Body of pancreas (tissue), 4 donors: Measurements from ENCODE around the gene LCK. TPM values are rescaled to one million over a fixed set of nuclear protein-coding genes. Genes with fewer than 3 reads are reported as not detected.

Experiments
- ATAC-seq: fragments of 150-250 bp; one replicate; pipeline ENCODE4 v1.9.1; 2016
- DNase-seq, 4 donors: peaks; one replicate each; pipeline ENCODE4 v3.0.0-alpha.2; 2019
- H3K27ac ChIP-seq, 4 donors: fragments of 200-600 bp; sonication (generic); 1 replicate in 3 of 4; 2 replicates in 1 of 4; pipeline versions ENCODE4 v1.5.1 to v1.6.1; 2016 to 2019; ENCODE audit warnings: mild to moderate bottlenecking in 1 of 4, mixed read lengths in 1 of 4, moderate library complexity in 1 of 4
- H3K27me3 ChIP-seq, 2 donors: fragments of 200-600 bp; sonication (generic); one replicate each; pipeline ENCODE4 v1.6.0; 2016; ENCODE audit warnings: mild to moderate bottlenecking in 1 of 2
- H3K36me3 ChIP-seq, 2 donors: fragments of 200-600 bp; sonication (generic); replicated peaks in 1 of 2; 2 replicates each; pipeline ENCODE4 v1.5.1; 2016; ENCODE audit warnings: low read depth in 2 of 2; ENCODE audit not compliant: insufficient read depth in 1 of 2
- H3K4me1 ChIP-seq: fragments of 200-600 bp; sonication (generic); one replicate; pipeline ENCODE4 v1.6.0; 2016
- H3K4me3 ChIP-seq, 2 donors: fragments of 200-600 bp; sonication (generic); 1 replicate in 1 of 2; 2 replicates in 1 of 2; pipeline ENCODE4 v1.5.1; 2016 to 2019
- H3K9me3 ChIP-seq, 3 donors: fragments of 200-600 bp; sonication (generic); 1 replicate in 2 of 3; 2 replicates in 1 of 3; pipeline ENCODE4 v1.5.1; 2016
- POLR2A ChIP-seq, 3 donors: fragments of 450-650 bp; IDR thresholded peaks; one replicate each; pipeline ENCODE4 v1.6.1; 2016; ENCODE audit warnings: antibody characterized with exemption in 3 of 3, mild to moderate bottlenecking in 2 of 3
- WGBS, 2 donors: methylation state at CpG; one replicate each; pipeline ENCODE4 v1.1.5; 2017; 5-methylcytosine and 5-hydroxymethylcytosine counted together
- intact Hi-C: fragments of 100-400 bp; cut with DNase I; formaldehyde crosslinking; loops from one replicate; pipeline ENCODE4 v1.15.1; 2023
- total RNA-seq, 2 donors: library from RNA; depleted of rRNA; stranded (reverse); fragments of >200 nt; gene quantifications; one replicate each; pipeline ENCODE4 v1.1.0, GENCODE V29; 2016
- TF ChIP-seq, protein P1 (sequence below), 7 experiments: fragments of 450-650 bp in 4 of 7; fragments of 200-600 bp in 3 of 7; sonication (generic) in 3 of 7; IDR thresholded peaks; one replicate each; pipeline ENCODE4 v1.5.1; 2016 to 2019; ENCODE audit warnings: antibody characterized with exemption in 7 of 7

Gene LCK
- total RNA-seq, 2 donors from 2014 or later, result 1.6 TPM; not detected in 1

GRCh38 chr1:32332290-32333079 is 81.4 kb downstream of the LCK start:
- peaks cover 5 to 20% of the 10 kb centered on the region in 2 donors for H3K36me3 ChIP-seq
- no peaks in the 10 kb centered on the region for H3K9me3 ChIP-seq
- H3K27me3 ChIP-seq, result no peaks in the 10 kb centered on the region
- 83 to 100% methylated on average over 1 to 3 of the region's 3 CpGs for WGBS, 2 donors
- H3K4me1 ChIP-seq, result peaks cover 14% of the 10 kb centered on the region
- ATAC-seq (no peak), DNase-seq (no peak)
- TF ChIP-seq, protein P1, sequence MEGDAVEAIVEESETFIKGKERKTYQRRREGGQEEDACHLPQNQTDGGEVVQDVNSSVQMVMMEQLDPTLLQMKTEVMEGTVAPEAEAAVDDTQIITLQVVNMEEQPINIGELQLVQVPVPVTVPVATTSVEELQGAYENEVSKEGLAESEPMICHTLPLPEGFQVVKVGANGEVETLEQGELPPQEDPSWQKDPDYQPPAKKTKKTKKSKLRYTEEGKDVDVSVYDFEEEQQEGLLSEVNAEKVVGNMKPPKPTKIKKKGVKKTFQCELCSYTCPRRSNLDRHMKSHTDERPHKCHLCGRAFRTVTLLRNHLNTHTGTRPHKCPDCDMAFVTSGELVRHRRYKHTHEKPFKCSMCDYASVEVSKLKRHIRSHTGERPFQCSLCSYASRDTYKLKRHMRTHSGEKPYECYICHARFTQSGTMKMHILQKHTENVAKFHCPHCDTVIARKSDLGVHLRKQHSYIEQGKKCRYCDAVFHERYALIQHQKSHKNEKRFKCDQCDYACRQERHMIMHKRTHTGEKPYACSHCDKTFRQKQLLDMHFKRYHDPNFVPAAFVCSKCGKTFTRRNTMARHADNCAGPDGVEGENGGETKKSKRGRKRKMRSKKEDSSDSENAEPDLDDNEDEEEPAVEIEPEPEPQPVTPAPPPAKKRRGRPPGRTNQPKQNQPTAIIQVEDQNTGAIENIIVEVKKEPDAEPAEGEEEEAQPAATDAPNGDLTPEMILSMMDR (IDR thresholded peaks at IDR 0.05), result no peak
- TF ChIP-seq POLR2A (IDR thresholded peaks at IDR 0.05), result no peak
- no peak overlapping the region for H3K4me3 ChIP-seq
- intact Hi-C loops, result no loop called here
- H3K27ac ChIP-seq, result no peak overlapping the region

DNA sequence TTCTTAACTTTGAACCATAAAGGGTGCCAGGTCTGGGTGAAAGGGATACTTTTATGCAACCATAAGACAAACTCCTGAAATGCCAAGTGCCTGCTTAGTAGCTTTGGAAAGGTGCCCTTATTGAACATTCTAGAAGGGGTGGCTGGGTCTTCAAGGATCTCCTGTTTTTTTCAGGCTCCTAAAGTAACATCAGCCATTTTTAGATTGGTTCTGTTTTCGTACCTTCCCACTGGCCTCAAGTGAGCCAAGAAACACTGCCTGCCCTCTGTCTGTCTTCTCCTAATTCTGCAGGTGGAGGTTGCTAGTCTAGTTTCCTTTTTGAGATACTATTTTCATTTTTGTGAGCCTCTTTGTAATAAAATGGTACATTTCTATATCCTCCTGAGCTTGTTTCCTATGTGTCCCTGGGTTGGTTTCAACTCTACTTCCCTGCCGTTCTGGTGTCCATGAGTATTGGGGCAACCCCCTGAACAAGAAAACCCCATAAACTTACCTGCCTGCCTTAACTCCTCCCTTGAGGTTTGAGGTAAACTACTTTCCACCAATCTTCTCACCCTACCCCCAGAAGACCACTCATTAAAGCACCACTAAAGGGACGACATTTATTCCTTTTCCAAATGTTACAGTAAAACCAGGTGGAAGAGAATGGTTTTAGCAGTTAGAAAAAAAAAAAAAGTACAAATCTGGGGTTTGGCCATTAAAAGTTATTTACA is 82.3 kb downstream of the LCK start:
- 86% methylated on average over 3 of the region's 3 CpGs for WGBS, 2 donors
- H3K27me3 ChIP-seq, result no peaks in the 10 kb centered on the region
- ATAC-seq (no peak), DNase-seq (no peak)
- H3K4me3 ChIP-seq, result no peak overlapping the region
- H3K27ac ChIP-seq, result no peak overlapping the region
- intact Hi-C loops, result no loop called here
- peaks cover 5 to 17% of the 10 kb centered on the region in 2 donors for H3K36me3 ChIP-seq
- no peaks in the 10 kb centered on the region for H3K9me3 ChIP-seq
- peaks cover 21% of the 10 kb centered on the region for H3K4me1 ChIP-seq
- TF ChIP-seq, protein P1 (IDR thresholded peaks at IDR 0.05), result no peak
- no peak for TF ChIP-seq POLR2A (IDR thresholded peaks at IDR 0.05)

DNA sequence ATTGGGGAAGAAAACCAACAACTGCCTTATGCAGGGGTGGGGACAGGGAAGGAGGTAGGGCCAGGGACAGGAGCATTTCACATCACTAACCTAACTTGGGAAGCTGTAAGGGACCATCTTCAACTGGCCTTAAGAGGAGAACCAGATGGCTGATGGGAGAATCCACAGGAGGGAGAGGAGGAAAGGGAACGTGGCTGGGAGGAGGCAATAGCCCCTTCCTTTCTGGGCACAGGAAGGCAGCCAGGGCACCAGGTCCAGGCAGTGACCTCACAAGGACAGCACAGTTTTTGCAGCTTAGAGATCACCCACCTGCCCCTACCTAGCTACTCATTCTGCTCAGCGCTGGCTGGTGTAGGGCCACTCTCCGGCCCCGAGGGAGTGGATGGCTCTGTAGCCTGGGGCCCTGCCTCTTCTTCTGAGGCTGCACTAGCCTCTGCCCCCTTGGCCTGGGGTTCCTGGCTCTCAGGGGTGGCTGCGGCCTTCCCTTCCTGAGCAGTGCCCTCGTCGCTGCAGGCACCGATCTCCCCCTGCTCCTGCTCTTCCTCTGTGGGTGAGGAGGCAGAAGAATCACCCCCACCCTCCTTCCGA is 83.3 kb downstream of the LCK start:
- Histone ChIP-seq H3K27me3 (no peaks in the 10 kb centered on the region), H3K9me3 (no peaks in the 10 kb centered on the region), H3K4me1 (peaks cover 21% of the 10 kb centered on the region), H3K27ac (no peak overlapping the region), H3K36me3 (peaks cover 5 to 13% of the 10 kb centered on the region in 2 donors), H3K4me3 (no peak overlapping the region)
- no peak for TF ChIP-seq POLR2A (IDR thresholded peaks at IDR 0.05)
- TF ChIP-seq, protein P1 (IDR thresholded peaks at IDR 0.05), result no peak
- WGBS, 2 donors, result 68 to 81% methylated on average over 8 to 9 of the region's 9 CpGs
- no peak for DNase-seq
- intact Hi-C loops, result no loop called here
- ATAC-seq, result no peak

DNA sequence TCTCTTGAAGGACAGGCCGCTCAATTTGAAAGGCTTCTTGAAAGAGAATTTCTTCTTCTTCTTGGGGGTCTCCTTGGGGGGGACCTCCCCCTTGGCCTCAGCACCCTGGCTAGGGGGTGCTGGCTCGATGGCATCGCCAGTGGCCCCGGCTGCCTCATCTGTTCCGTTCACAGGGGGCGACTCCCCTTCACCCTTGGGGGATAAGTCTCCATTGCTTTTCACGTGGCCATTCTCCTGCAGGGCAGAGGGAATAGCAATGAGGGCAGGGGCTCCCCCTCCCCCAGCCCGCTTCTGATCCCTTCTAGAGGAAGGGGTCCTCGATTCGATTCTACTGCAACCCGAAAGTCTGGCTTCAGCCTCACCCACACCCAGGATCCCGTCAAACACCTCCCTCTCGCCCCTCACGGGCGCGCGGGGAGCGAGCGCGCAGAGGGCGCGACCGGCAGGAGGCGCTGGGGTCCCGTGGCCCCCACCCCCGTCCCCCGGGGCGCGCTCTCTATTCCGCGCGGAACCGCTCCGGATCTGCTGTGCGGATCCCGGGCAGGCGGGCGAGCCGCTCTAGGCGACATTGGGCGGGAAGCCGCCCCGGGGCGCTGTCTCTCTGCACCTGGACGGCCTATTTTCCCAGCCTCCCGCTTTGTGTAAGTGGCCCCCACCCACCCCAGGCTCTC is 83.9 kb downstream of the LCK start:
- Histone ChIP-seq H3K9me3 (no peaks in the 10 kb centered on the region), H3K4me1 (peaks cover 21% of the 10 kb centered on the region), H3K4me3 (peak overlapping the region; percentile 47 to 61), H3K27ac (peak overlapping the region in 3 of 4 donors; percentile 25 to 68 (median 64)), H3K36me3 (peaks cover 5 to 9% of the 10 kb centered on the region in 2 donors), H3K27me3 (no peaks in the 10 kb centered on the region)
- 6 to 40% methylated on average over 7 to 33 of the region's 46 CpGs for WGBS, 2 donors
- TF ChIP-seq POLR2A (IDR thresholded peaks at IDR 0.05), result no peak
- TF ChIP-seq, protein P1 (IDR thresholded peaks at IDR 0.05), result peak; percentile 55 to 78 (median 61)
- intact Hi-C loops, result no loop called here
- DNase-seq (peak; percentile 51 to 68 (median 62)), ATAC-seq (peak; percentile 63)
